KMS-11 (cell line): Measurements from ENCODE around the gene CAPZB.

Experiments
- H2AFZ ChIP-seq: fragments of 200-600 bp; sonication (generic); 2 replicates; pipeline ENCODE4 v1.6.1; 2016; ENCODE audit warnings: antibody characterized with exemption, mixed run types, low read depth
- H3K27ac ChIP-seq: fragments of 200-600 bp; sonication (generic); 2 replicates; pipeline ENCODE4 v1.6.1; 2016; ENCODE audit warnings: mild to moderate bottlenecking, mixed run types
- H3K27me3 ChIP-seq: fragments of 200-600 bp; sonication (generic); 2 replicates; pipeline ENCODE4 v1.6.1; 2017; ENCODE audit warnings: mild to moderate bottlenecking, low read depth, mixed run types, moderate library complexity; ENCODE audit not compliant: insufficient read depth
- H3K36me3 ChIP-seq: fragments of 200-600 bp; sonication (generic); 2 replicates; pipeline ENCODE4 v1.6.1; 2017; ENCODE audit warnings: mild to moderate bottlenecking, mixed run types; ENCODE audit not compliant: insufficient read depth
- H3K4me1 ChIP-seq: fragments of 200-600 bp; sonication (generic); 2 replicates; pipeline ENCODE4 v1.6.1; 2016; ENCODE audit warnings: mild to moderate bottlenecking, low read depth, mixed run types; ENCODE audit not compliant: poor library complexity, severe bottlenecking
- H3K4me2 ChIP-seq: fragments of 200-600 bp; sonication (generic); 2 replicates; pipeline ENCODE4 v1.7.0; 2016; ENCODE audit warnings: mild to moderate bottlenecking, mixed run types
- H3K4me3 ChIP-seq: fragments of 200-600 bp; sonication (generic); IDR thresholded peaks from 2 replicates; pipeline ENCODE4 v1.6.1; 2017; ENCODE audit warnings: low read depth, low read length, mixed read lengths; ENCODE audit not compliant: insufficient read depth
- H3K79me2 ChIP-seq: fragments of 200-600 bp; sonication (generic); 2 replicates; pipeline ENCODE4 v1.6.1; 2016; ENCODE audit warnings: low read depth, mixed run types; ENCODE audit not compliant: insufficient read depth
- H3K9ac ChIP-seq: fragments of 200-600 bp; sonication (generic); 2 replicates; pipeline ENCODE4 v1.6.1; 2016; ENCODE audit warnings: mild to moderate bottlenecking, mixed run types
- H4K20me1 ChIP-seq: fragments of 200-600 bp; sonication (generic); 2 replicates; pipeline ENCODE4 v1.6.1; 2016; ENCODE audit warnings: mild to moderate bottlenecking, mixed run types; ENCODE audit not compliant: insufficient read depth
- CTCF ChIP-seq: fragments of 200-600 bp; sonication (generic); conservative IDR thresholded peaks from 2 replicates; pipeline ENCODE4 v1.6.1; 2017; ENCODE audit warnings: low read depth, mild to moderate bottlenecking, antibody characterized with exemption, low read length, moderate library complexity, mixed read lengths

The CAPZB gene

GRCh38 chr1:19462781-19463503, 22.4 kb downstream of the CAPZB start:
- H3K79me2 ChIP-seq = peaks cover 57% of the 10 kb centered on the region; the same call in 1 of the 2 replicates
- H3K4me3 ChIP-seq = no peak overlapping the region
- H3K27ac ChIP-seq = no peak overlapping the region
- no peaks in the 10 kb centered on the region for H4K20me1 ChIP-seq
- no peaks in the 10 kb centered on the region for H3K36me3 ChIP-seq
- no peak overlapping the region for H3K4me2 ChIP-seq
- H3K9ac ChIP-seq = no peak overlapping the region
- peaks cover 7% of the 10 kb centered on the region for H3K4me1 ChIP-seq
- no peaks in the 10 kb centered on the region for H3K27me3 ChIP-seq
- H2AFZ ChIP-seq = no peak overlapping the region
- no peak for TF ChIP-seq CTCF

DNA sequence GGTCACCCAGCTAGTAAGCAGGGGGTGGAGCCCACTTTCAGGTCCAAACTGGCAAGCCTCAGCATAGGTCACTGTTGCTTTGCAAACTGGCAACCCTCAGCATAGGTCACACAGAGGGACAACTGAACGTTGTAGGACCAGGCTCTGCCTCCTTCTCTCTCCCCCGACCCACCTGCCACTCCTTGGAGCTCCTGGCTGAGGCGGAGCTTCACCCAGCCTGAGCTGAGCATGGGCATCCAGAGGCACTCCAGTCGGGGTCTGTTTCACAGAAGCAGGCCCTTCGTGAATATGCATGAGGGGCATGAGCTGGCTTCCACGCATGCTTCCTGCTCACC, 24.2 kb downstream of the CAPZB start:
- peaks cover 7% of the 10 kb centered on the region for H3K4me1 ChIP-seq
- no peaks in the 10 kb centered on the region for H4K20me1 ChIP-seq
- H3K27me3 ChIP-seq = no peaks in the 10 kb centered on the region
- no peak overlapping the region for H3K27ac ChIP-seq
- H2AFZ ChIP-seq = no peak overlapping the region
- H3K4me3 ChIP-seq = no peak overlapping the region
- no peak overlapping the region for H3K9ac ChIP-seq
- TF ChIP-seq CTCF = no peak
- H3K79me2 ChIP-seq = peaks cover 70% of the 10 kb centered on the region; the same call in 1 of the 2 replicates
- no peaks in the 10 kb centered on the region for H3K36me3 ChIP-seq
- H3K4me2 ChIP-seq = no peak overlapping the region

- Histone ChIP-seq H3K9ac (no peak overlapping the region), H3K4me1 (peaks cover 7% of the 10 kb centered on the region), H2AFZ (no peak overlapping the region), H3K4me3 (no peak overlapping the region), H3K27ac (no peak overlapping the region), H4K20me1 (peaks cover 3% of the 10 kb centered on the region; the same call in 1 of the 2 replicates), H3K4me2 (no peak overlapping the region), H3K27me3 (no peaks in the 10 kb centered on the region), H3K79me2 (peaks cover 69% of the 10 kb centered on the region), H3K36me3 (no peaks in the 10 kb centered on the region)
- no peak for TF ChIP-seq CTCF
Observed at GRCh38 chr1:19460535-19461219, 24.7 kb downstream of the CAPZB start.

GRCh38 chr1:19458815-19459417, 26.4 kb downstream of the CAPZB start:
- Histone ChIP-seq H3K79me2 (peaks cover 74% of the 10 kb centered on the region), H3K4me1 (peaks cover 7% of the 10 kb centered on the region), H4K20me1 (peaks cover 11% of the 10 kb centered on the region; the same call in 1 of the 2 replicates), H3K27ac (no peak overlapping the region), H2AFZ (no peak overlapping the region), H3K4me2 (no peak overlapping the region), H3K9ac (no peak overlapping the region), H3K4me3 (no peak overlapping the region), H3K27me3 (no peaks in the 10 kb centered on the region), H3K36me3 (no peaks in the 10 kb centered on the region)
- TF ChIP-seq CTCF = no peak
